Measurements from ENCODE around the gene IL10RA.

The IL10RA gene

GRCh38 chr11:118008271-118008911 lies 22.2 kb downstream of the IL10RA start:
- no peak for DNase-seq

GRCh38 chr11:118009864-118010737 lies 23.9 kb downstream of the IL10RA start:
- DNase-seq, result no peak

- DNase-seq, result no peak
Observed at GRCh38 chr11:118010738-118011461, 24.7 kb downstream of the IL10RA start.

GRCh38 chr11:118012083-118012669 lies 26.0 kb downstream of the IL10RA start:
- DNase-seq, result peak; percentile 38

GRCh38 chr11:118014022-118014421 lies 27.8 kb downstream of the IL10RA start:
- no peak for DNase-seq

GRCh38 chr11:118015385-118015841 lies 29.2 kb downstream of the IL10RA start:
- DNase-seq, result no peak

GRCh38 chr11:118016104-118016503 lies 29.9 kb downstream of the IL10RA start:
- DNase-seq, result no peak

GRCh38 chr11:118017111-118017510 lies 30.9 kb downstream of the IL10RA start:
- DNase-seq, result no peak

- DNase-seq, result no peak
Observed at GRCh38 chr11:118017631-118018315, 31.6 kb downstream of the IL10RA start.

GRCh38 chr11:118018401-118018800 lies 32.2 kb downstream of the IL10RA start:
- DNase-seq, result no peak

GRCh38 chr11:118021146-118021545 lies 35.0 kb downstream of the IL10RA start:
- no peak for DNase-seq

GRCh38 chr11:118027694-118028093 lies 41.5 kb downstream of the IL10RA start:
- DNase-seq, result no peak

- no peak for DNase-seq
Observed at GRCh38 chr11:118028626-118029025, 42.4 kb downstream of the IL10RA start.

GRCh38 chr11:118033443-118033842 lies 47.2 kb downstream of the IL10RA start:
- DNase-seq, result peak; percentile 76

- DNase-seq, result no peak
Observed at GRCh38 chr11:118042141-118042540, 55.9 kb downstream of the IL10RA start.

- no peak for DNase-seq
Observed at GRCh38 chr11:118042796-118043195, 56.6 kb downstream of the IL10RA start.

GRCh38 chr11:118045191-118045590 lies 59.0 kb downstream of the IL10RA start:
- DNase-seq, result no peak

- DNase-seq, result peak; percentile 69
Observed at GRCh38 chr11:118046051-118046963, 60.1 kb downstream of the IL10RA start.

GRCh38 chr11:118046964-118047700 lies 60.9 kb downstream of the IL10RA start:
- peak; percentile 46 for DNase-seq

GRCh38 chr11:118047749-118048148 lies 61.6 kb downstream of the IL10RA start:
- DNase-seq, result no peak
